Subcutaneous adipose tissue (tissue), 4 donors: ENCODE data around the gene ADAMTS1. TPM values are rescaled to one million over a fixed set of nuclear protein-coding genes. Genes with fewer than 3 reads are reported as not detected.

Experiments used
- CTCF ChIP-seq: fragments of 450-650 bp; IDR thresholded peaks from one replicate; pipeline ENCODE4 v1.5.1; 2016; ENCODE audit warnings: low read depth, mild to moderate bottlenecking, control low read depth, antibody characterized with exemption, moderate library complexity
- total RNA-seq, 4 donors: library from RNA; depleted of rRNA; stranded (reverse); fragments of >200 nt; gene quantifications; one replicate each; pipeline ENCODE4 v1.1.0, GENCODE V29; 2016

Gene ADAMTS1
- total RNA-seq, 4 donors from 2014 or later = 106 to 173 (median 118) TPM

- no peak for TF ChIP-seq CTCF
Measured at GRCh38 chr21:26794597-26795411, 50.4 kb downstream of the ADAMTS1 start.

GRCh38 chr21:26790296-26790695 lies 54.9 kb downstream of the ADAMTS1 start:
- no peak for TF ChIP-seq CTCF

GRCh38 chr21:26788790-26789189 lies 56.4 kb downstream of the ADAMTS1 start:
- no peak for TF ChIP-seq CTCF

Other genes starting within 250 kb of the ADAMTS1 start
- gene ADAMTS5, start 121.7 kb upstream of the ADAMTS1 start, total RNA-seq = 100 to 1,000 TPM in 3 of 4 donors, 10 to 100 TPM in 1; 52.6 to 155 (median 133) TPM